Body of pancreas (tissue), 4 donors: ENCODE measurements around the gene CLEC2A. TPM values are rescaled to one million over a fixed set of nuclear protein-coding genes. Genes with fewer than 3 reads are reported as not detected.

ENCODE experiments used
- ATAC-seq: fragments of 150-250 bp; one replicate; pipeline ENCODE4 v1.9.1; 2016
- DNase-seq, 4 donors: peaks; one replicate each; pipeline ENCODE4 v3.0.0-alpha.2; 2019
- H3K27ac ChIP-seq, 4 donors: fragments of 200-600 bp; sonication (generic); 1 replicate in 3 of 4; 2 replicates in 1 of 4; pipeline versions ENCODE4 v1.5.1 to v1.6.1; 2016 to 2019; ENCODE audit warnings: mild to moderate bottlenecking in 1 of 4, mixed read lengths in 1 of 4, moderate library complexity in 1 of 4
- H3K27me3 ChIP-seq, 2 donors: fragments of 200-600 bp; sonication (generic); one replicate each; pipeline ENCODE4 v1.6.0; 2016; ENCODE audit warnings: mild to moderate bottlenecking in 1 of 2
- H3K36me3 ChIP-seq, 2 donors: fragments of 200-600 bp; sonication (generic); replicated peaks in 1 of 2; 2 replicates each; pipeline ENCODE4 v1.5.1; 2016; ENCODE audit warnings: low read depth in 2 of 2; ENCODE audit not compliant: insufficient read depth in 1 of 2
- H3K4me1 ChIP-seq: fragments of 200-600 bp; sonication (generic); one replicate; pipeline ENCODE4 v1.6.0; 2016
- H3K4me3 ChIP-seq, 2 donors: fragments of 200-600 bp; sonication (generic); 1 replicate in 1 of 2; 2 replicates in 1 of 2; pipeline ENCODE4 v1.5.1; 2016 to 2019
- H3K9me3 ChIP-seq, 3 donors: fragments of 200-600 bp; sonication (generic); 1 replicate in 2 of 3; 2 replicates in 1 of 3; pipeline ENCODE4 v1.5.1; 2016
- CTCF ChIP-seq, 7 experiments: fragments of 450-650 bp in 4 of 7; fragments of 200-600 bp in 3 of 7; sonication (generic) in 3 of 7; IDR thresholded peaks; one replicate each; pipeline ENCODE4 v1.5.1; 2016 to 2019; ENCODE audit warnings: antibody characterized with exemption in 7 of 7
- POLR2A ChIP-seq, 3 donors: fragments of 450-650 bp; IDR thresholded peaks; one replicate each; pipeline ENCODE4 v1.6.1; 2016; ENCODE audit warnings: antibody characterized with exemption in 3 of 3, mild to moderate bottlenecking in 2 of 3
- WGBS, 2 donors: methylation state at CpG; one replicate each; pipeline ENCODE4 v1.1.5; 2017; 5-methylcytosine and 5-hydroxymethylcytosine counted together
- intact Hi-C: fragments of 100-400 bp; cut with DNase I; formaldehyde crosslinking; loops from one replicate; pipeline ENCODE4 v1.15.1; 2023
- total RNA-seq, 2 donors: library from RNA; depleted of rRNA; stranded (reverse); fragments of >200 nt; gene quantifications; one replicate each; pipeline ENCODE4 v1.1.0, GENCODE V29; 2016

CLEC2A gene
- total RNA-seq, 2 donors from 2014 or later, result not detected

GRCh38 chr12:9906873-9907272, 25.3 kb downstream of the CLEC2A start:
- no peaks in the 10 kb centered on the region for H3K36me3 ChIP-seq
- no peaks in the 10 kb centered on the region for H3K4me1 ChIP-seq
- H3K4me3 ChIP-seq, result no peak overlapping the region
- H3K27me3 ChIP-seq, result no peaks in the 10 kb centered on the region
- peaks cover 0 to 24% (median 0%) of the 10 kb centered on the region in 3 donors for H3K9me3 ChIP-seq
- TF ChIP-seq CTCF (IDR thresholded peaks at IDR 0.05), result no peak
- no peak for TF ChIP-seq POLR2A (IDR thresholded peaks at IDR 0.05)
- ATAC-seq, result no peak
- no peak for DNase-seq
- 56 to 75% methylated on average over 2 of the region's 2 CpGs for WGBS, 2 donors
- H3K27ac ChIP-seq, result no peak overlapping the region
- intact Hi-C loops, result no loop called here

- no peaks in the 10 kb centered on the region for H3K4me1 ChIP-seq
- no peaks in the 10 kb centered on the region for H3K27me3 ChIP-seq
- H3K36me3 ChIP-seq, result no peaks in the 10 kb centered on the region
- DNase-seq (no peak), ATAC-seq (no peak)
- H3K9me3 ChIP-seq, result peaks cover 0 to 10% (median 0%) of the 10 kb centered on the region in 3 donors
- H3K4me3 ChIP-seq, result no peak overlapping the region
- no peak overlapping the region for H3K27ac ChIP-seq
- TF ChIP-seq CTCF (IDR thresholded peaks at IDR 0.05) (no peak), POLR2A (IDR thresholded peaks at IDR 0.05) (no peak)
- intact Hi-C loops, result no loop called here
- WGBS, 2 donors, result 78 to 89% methylated on average over 7 of the region's 7 CpGs
Observed at GRCh38 chr12:9902539-9903228, 29.5 kb downstream of the CLEC2A start.

GRCh38 chr12:9900930-9901329, 31.2 kb downstream of the CLEC2A start:
- WGBS, 2 donors, result 33 to 51% methylated on average over 2 of the region's 2 CpGs
- Histone ChIP-seq H3K4me1 (no peaks in the 10 kb centered on the region), H3K36me3 (no peaks in the 10 kb centered on the region), H3K4me3 (no peak overlapping the region), H3K27ac (no peak overlapping the region), H3K27me3 (no peaks in the 10 kb centered on the region), H3K9me3 (peaks cover 0 to 10% (median 0%) of the 10 kb centered on the region in 3 donors)
- intact Hi-C loops, result no loop called here
- DNase-seq (no peak), ATAC-seq (no peak)
- TF ChIP-seq CTCF (IDR thresholded peaks at IDR 0.05) (no peak), POLR2A (IDR thresholded peaks at IDR 0.05) (no peak)

- H3K4me3 ChIP-seq, result no peak overlapping the region
- H3K9me3 ChIP-seq, result peaks cover 0 to 10% (median 0%) of the 10 kb centered on the region in 3 donors
- no peak overlapping the region for H3K27ac ChIP-seq
- H3K4me1 ChIP-seq, result no peaks in the 10 kb centered on the region
- TF ChIP-seq CTCF (IDR thresholded peaks at IDR 0.05) (no peak), POLR2A (IDR thresholded peaks at IDR 0.05) (no peak)
- 82 to 94% methylated on average over 2 of the region's 2 CpGs for WGBS, 2 donors
- H3K27me3 ChIP-seq, result no peaks in the 10 kb centered on the region
- no peaks in the 10 kb centered on the region for H3K36me3 ChIP-seq
- DNase-seq (no peak), ATAC-seq (no peak)
- intact Hi-C loops, result no loop called here
Observed at GRCh38 chr12:9899209-9899608, 33.0 kb downstream of the CLEC2A start.

GRCh38 chr12:9897535-9897934, 34.6 kb downstream of the CLEC2A start:
- H3K4me3 ChIP-seq, result no peak overlapping the region
- no peak overlapping the region for H3K27ac ChIP-seq
- intact Hi-C loops, result no loop called here
- DNase-seq (no peak), ATAC-seq (no peak)
- no peak for TF ChIP-seq POLR2A (IDR thresholded peaks at IDR 0.05)
- H3K9me3 ChIP-seq, result peaks cover 0 to 7% (median 0%) of the 10 kb centered on the region in 3 donors
- WGBS, 2 donors, result 63 to 64% methylated on average over 6 of the region's 6 CpGs
- H3K36me3 ChIP-seq, result no peaks in the 10 kb centered on the region
- H3K27me3 ChIP-seq, result no peaks in the 10 kb centered on the region
- H3K4me1 ChIP-seq, result no peaks in the 10 kb centered on the region
